Trophoblast cell (in vitro differentiated cells and primary cell): ENCODE measurements around the gene PCSK6. TPM values are rescaled to one million over a fixed set of nuclear protein-coding genes. Genes with fewer than 3 reads are reported as not detected.

ENCODE experiments used
- DNase-seq, 2 donors: peaks; one replicate each; pipeline ENCODE4 v3.0.0-alpha.2; 2016
- H2AFZ ChIP-seq: 2 replicates; pipeline ENCODE4 v1.6.1; 2013; ENCODE audit warnings: low read length, moderate library complexity, mild to moderate bottlenecking; ENCODE audit not compliant: insufficient read depth, poor library complexity
- H2AK5ac ChIP-seq: 2 replicates; pipeline ENCODE4 v1.6.1; 2013; ENCODE audit warnings: mild to moderate bottlenecking, low read length
- H2BK120ac ChIP-seq: 2 replicates; pipeline ENCODE4 v1.6.1; 2013; ENCODE audit warnings: low read length, mild to moderate bottlenecking, moderate library complexity; ENCODE audit not compliant: insufficient read depth, poor library complexity
- H2BK12ac ChIP-seq: 2 replicates; pipeline ENCODE4 v1.6.1; 2013; ENCODE audit warnings: mild to moderate bottlenecking, low read length, moderate library complexity
- H2BK5ac ChIP-seq: 2 replicates; pipeline ENCODE4 v1.6.1; 2013; ENCODE audit warnings: low read length, low read depth, moderate library complexity, mild to moderate bottlenecking; ENCODE audit not compliant: poor library complexity
- H3K14ac ChIP-seq: 2 replicates; pipeline ENCODE4 v1.6.1; 2013; ENCODE audit warnings: mild to moderate bottlenecking, low read length
- H3K18ac ChIP-seq: 2 replicates; pipeline ENCODE4 v1.6.1; 2013; ENCODE audit warnings: mild to moderate bottlenecking, low read length
- H3K23ac ChIP-seq: 2 replicates; pipeline ENCODE4 v1.6.1; 2013; ENCODE audit warnings: low read length
- H3K27ac ChIP-seq: 2 replicates; pipeline ENCODE4 v1.5.1; 2013; ENCODE audit warnings: low read depth, mild to moderate bottlenecking, inconsistent platforms, low read length, moderate library complexity
- H3K27me3 ChIP-seq: 2 replicates; pipeline ENCODE4 v1.6.1; 2013; ENCODE audit warnings: inconsistent platforms, mild to moderate bottlenecking, low read length, moderate library complexity; ENCODE audit not compliant: insufficient read depth
- H3K36me3 ChIP-seq, 2 experiments: 1 replicate in 1 of 2; 2 replicates in 1 of 2; pipeline ENCODE4 v1.6.1; 2013; ENCODE audit warnings: low read length in 2 of 2, mild to moderate bottlenecking in 2 of 2, moderate library complexity in 1 of 2; ENCODE audit not compliant: insufficient read depth in 2 of 2, control insufficient read depth in 1 of 2
- H3K4ac ChIP-seq: 2 replicates; pipeline ENCODE4 v1.6.1; 2013; ENCODE audit warnings: low read depth, mild to moderate bottlenecking, low read length, moderate library complexity
- H3K4me1 ChIP-seq, 2 experiments: 1 replicate in 1 of 2; 2 replicates in 1 of 2; pipeline ENCODE4 v1.6.1; 2013; ENCODE audit warnings: low read length in 2 of 2, mild to moderate bottlenecking in 2 of 2, moderate library complexity in 1 of 2; ENCODE audit not compliant: insufficient read depth in 2 of 2, control insufficient read depth in 1 of 2
- H3K4me2 ChIP-seq: 2 replicates; pipeline ENCODE4 v1.6.1; 2013; ENCODE audit warnings: inconsistent platforms, mild to moderate bottlenecking, low read length, moderate library complexity
- H3K4me3 ChIP-seq: 2 replicates; pipeline ENCODE4 v1.5.1; 2013; ENCODE audit warnings: mild to moderate bottlenecking, low read depth, low read length, inconsistent platforms
- H3K79me1 ChIP-seq: one replicate; pipeline ENCODE4 v1.6.1; 2013; ENCODE audit warnings: low read length
- H3K79me2 ChIP-seq: 2 replicates; pipeline ENCODE4 v1.6.1; 2013; ENCODE audit warnings: low read length, mild to moderate bottlenecking; ENCODE audit not compliant: control insufficient read depth, insufficient read depth, poor library complexity
- H3K9ac ChIP-seq: 2 replicates; pipeline ENCODE4 v1.6.1; 2013; ENCODE audit warnings: mild to moderate bottlenecking, low read length
- H3K9me3 ChIP-seq: 2 replicates; pipeline ENCODE4 v1.6.1; 2013; ENCODE audit warnings: low read depth, mild to moderate bottlenecking, control low read depth, inconsistent platforms, low read length; ENCODE audit not compliant: insufficient read depth
- H4K12ac ChIP-seq: 2 replicates; pipeline ENCODE4 v1.6.1; 2013; ENCODE audit warnings: low read depth, mild to moderate bottlenecking, low read length, moderate library complexity
- H4K8ac ChIP-seq: 2 replicates; pipeline ENCODE4 v1.6.1; 2013; ENCODE audit warnings: low read depth, mild to moderate bottlenecking, low read length, moderate library complexity
- H4K91ac ChIP-seq: one replicate; pipeline ENCODE4 v1.6.1; 2013; ENCODE audit warnings: low read depth, mild to moderate bottlenecking, low read length, moderate library complexity
- WGBS: extraction: QIAGEN DNeasy Blood & Tissue Kit; methylation state at CpG from one replicate; pipeline ENCODE4 v1.1.7; 2013; ENCODE audit warnings: missing lambda C conversion rate; ENCODE audit not compliant: insufficient read length, insufficient coverage; ENCODE audit errors: extremely low coverage; 5-methylcytosine and 5-hydroxymethylcytosine counted together
- polyA plus RNA-seq: library from polyadenylated mRNA; stranded (reverse); fragments of 200-250 nt; gene quantifications from 2 replicates; pipeline ENCODE4 v1.2.3, GENCODE V29; 2013

PCSK6 gene
- polyA plus RNA-seq, result 9.3 and 10.2 TPM in 2 replicates

DNA sequence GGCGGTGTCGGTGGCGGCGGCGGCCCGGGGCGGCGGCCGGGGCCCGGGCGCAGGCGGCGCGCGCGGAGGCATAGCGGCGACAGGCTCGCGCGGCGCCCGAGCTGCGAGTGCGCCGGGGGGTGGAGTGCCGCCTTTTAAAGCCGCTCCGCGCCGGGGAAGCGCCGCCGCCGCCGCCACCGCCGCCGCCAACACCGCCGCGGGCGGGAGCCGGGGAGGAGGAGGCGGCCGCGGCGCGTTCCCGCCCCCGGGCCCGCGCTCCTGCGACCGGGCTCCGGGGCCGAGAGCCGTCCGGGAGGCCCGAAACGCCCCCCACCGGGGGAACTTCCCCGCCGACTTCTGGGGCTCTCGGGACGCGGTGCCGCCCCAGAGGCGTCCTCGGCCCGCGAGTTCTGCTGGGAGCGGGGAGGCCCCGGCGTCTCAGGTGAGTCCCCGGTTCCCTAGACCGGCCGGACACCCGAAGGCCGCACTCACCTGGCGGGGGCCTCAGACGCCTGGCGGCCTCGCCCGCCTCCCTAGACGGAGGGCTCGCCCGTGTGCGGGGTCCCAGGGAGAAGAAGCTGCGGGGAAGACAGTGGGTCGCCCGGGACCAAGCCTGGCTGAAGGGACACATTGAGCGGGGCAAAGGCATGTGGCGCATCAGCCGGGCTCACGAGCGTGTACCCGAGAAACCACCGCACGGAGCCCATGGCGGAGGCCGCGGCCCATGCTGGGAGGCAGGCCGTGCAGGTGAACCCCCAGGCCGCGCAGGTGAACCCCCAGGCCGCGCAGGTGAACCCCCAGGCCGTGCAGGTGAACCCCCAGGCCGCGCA lies at the start of gene PCSK6:
PCSK6 (minus strand) TSS at position 109 of the 809 bp plus-strand sequence; CDS start at position 72, 37 bp downstream.
- Histone ChIP-seq H2AK5ac (no peak within 1 kb of the TSS), H3K23ac (no peak within 1 kb of the TSS), H3K4ac (no peak within 1 kb of the TSS), H2BK120ac (peak within 1 kb of the TSS; percentile 40), H2AFZ (peak within 1 kb of the TSS; percentile 47), H3K79me1 (peaks cover 2% of the 10 kb centered on the region), H3K36me3 (no peaks in the 10 kb centered on the region), H4K8ac (peak within 1 kb of the TSS; percentile 60), H3K9ac (no peak within 1 kb of the TSS), H3K79me2 (no peaks in the 10 kb centered on the region), H3K27me3 (peaks cover 8% of the 10 kb centered on the region), H3K27ac (no peak within 1 kb of the TSS), H2BK5ac (no peak within 1 kb of the TSS), H3K4me3 (peak within 1 kb of the TSS; percentile 71), H4K91ac (peak within 1 kb of the TSS; percentile 61), H2BK12ac (peak within 1 kb of the TSS; percentile 45), H3K14ac (peak within 1 kb of the TSS; percentile 62), H3K18ac (no peak within 1 kb of the TSS), H3K4me2 (peak within 1 kb of the TSS; percentile 83), H3K4me1 (peaks cover 3 to 4% of the 10 kb centered on the region in 2 experiments), H3K9me3 (peaks cover 10% of the 10 kb centered on the region), H4K12ac (peak within 1 kb of the TSS; percentile 55)
- WGBS, result no CpG with 5 or more reads among the region's 111 CpGs
- DNase-seq, result peak; percentile 20 to 64

DNA sequence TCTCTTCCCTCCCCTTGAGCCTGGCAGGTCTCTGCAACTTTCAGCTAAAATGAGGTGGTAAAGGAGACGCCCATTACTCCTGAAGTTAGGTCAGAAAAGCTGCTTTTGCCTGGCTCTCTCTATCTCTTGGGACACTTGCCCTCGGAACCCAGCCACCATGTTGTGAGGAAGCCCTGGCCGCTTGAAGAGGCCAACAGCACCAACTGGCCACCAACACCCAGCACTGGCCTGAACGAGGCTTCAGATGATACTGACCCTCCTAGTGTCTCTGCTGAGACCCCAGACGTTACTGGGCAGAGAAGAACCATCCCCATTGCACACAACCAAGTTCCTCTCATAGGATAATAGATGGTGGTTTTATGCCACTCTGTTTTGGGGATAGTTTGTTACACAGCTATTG lies 49.5 kb upstream of the PCSK6 start:
- H3K9ac ChIP-seq, result no peak overlapping the region
- H3K4ac ChIP-seq, result no peak overlapping the region
- no peak overlapping the region for H3K23ac ChIP-seq
- no peak overlapping the region for H4K8ac ChIP-seq
- H2BK5ac ChIP-seq, result no peak overlapping the region
- peaks cover 6% of the 10 kb centered on the region for H3K9me3 ChIP-seq
- no peak overlapping the region for H2AK5ac ChIP-seq
- H3K4me2 ChIP-seq, result no peak overlapping the region
- H3K14ac ChIP-seq, result no peak overlapping the region
- H3K18ac ChIP-seq, result no peak overlapping the region
- H3K4me1 ChIP-seq, result peaks cover 5 to 6% of the 10 kb centered on the region in 2 experiments
- no peak overlapping the region for H2BK120ac ChIP-seq
- H3K79me2 ChIP-seq, result no peaks in the 10 kb centered on the region
- H2AFZ ChIP-seq, result no peak overlapping the region
- no peak overlapping the region for H3K27ac ChIP-seq
- H4K12ac ChIP-seq, result no peak overlapping the region
- DNase-seq, result no peak
- no peaks in the 10 kb centered on the region for H3K36me3 ChIP-seq
- no peak overlapping the region for H3K4me3 ChIP-seq
- H4K91ac ChIP-seq, result no peak overlapping the region
- H3K27me3 ChIP-seq, result no peaks in the 10 kb centered on the region
- no CpG with 5 or more reads among the region's 5 CpGs for WGBS
- peaks cover 1% of the 10 kb centered on the region for H3K79me1 ChIP-seq
- no peak overlapping the region for H2BK12ac ChIP-seq

DNA sequence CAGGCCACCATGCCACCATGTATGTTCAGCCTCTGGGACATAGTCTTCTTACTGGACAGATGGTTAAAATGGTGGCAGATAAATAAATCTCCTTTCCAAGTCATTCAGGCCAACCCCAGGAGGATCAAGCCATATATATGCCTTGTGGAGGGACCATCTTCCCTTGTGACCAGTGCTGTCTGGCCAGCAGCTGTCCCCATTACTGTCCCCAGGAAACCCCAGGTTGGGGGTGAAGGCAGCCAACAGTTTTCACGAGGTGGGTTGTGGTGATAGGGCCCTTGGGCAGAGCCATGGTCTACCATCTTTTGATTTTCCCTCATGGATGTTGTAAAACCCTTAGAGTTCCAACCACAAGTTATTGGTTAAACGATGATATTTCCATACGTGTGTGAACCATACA lies 48.7 kb upstream of the PCSK6 start:
- H3K27me3 ChIP-seq, result no peaks in the 10 kb centered on the region
- peaks cover 6% of the 10 kb centered on the region for H3K9me3 ChIP-seq
- H3K9ac ChIP-seq, result no peak overlapping the region
- no peak overlapping the region for H2BK12ac ChIP-seq
- peaks cover 5 to 6% of the 10 kb centered on the region in 2 experiments for H3K4me1 ChIP-seq
- H3K23ac ChIP-seq, result no peak overlapping the region
- no peak for DNase-seq
- peaks cover 1% of the 10 kb centered on the region for H3K79me1 ChIP-seq
- no peak overlapping the region for H3K4me3 ChIP-seq
- no peak overlapping the region for H4K12ac ChIP-seq
- no peak overlapping the region for H3K27ac ChIP-seq
- no peak overlapping the region for H2BK120ac ChIP-seq
- no peak overlapping the region for H2AFZ ChIP-seq
- H3K4me2 ChIP-seq, result no peak overlapping the region
- H3K18ac ChIP-seq, result no peak overlapping the region
- H3K36me3 ChIP-seq, result no peaks in the 10 kb centered on the region
- H4K8ac ChIP-seq, result no peak overlapping the region
- H3K4ac ChIP-seq, result no peak overlapping the region
- no peak overlapping the region for H4K91ac ChIP-seq
- WGBS, result no CpG with 5 or more reads among the region's 3 CpGs
- H2AK5ac ChIP-seq, result no peak overlapping the region
- no peak overlapping the region for H2BK5ac ChIP-seq
- no peaks in the 10 kb centered on the region for H3K79me2 ChIP-seq
- H3K14ac ChIP-seq, result no peak overlapping the region

DNA sequence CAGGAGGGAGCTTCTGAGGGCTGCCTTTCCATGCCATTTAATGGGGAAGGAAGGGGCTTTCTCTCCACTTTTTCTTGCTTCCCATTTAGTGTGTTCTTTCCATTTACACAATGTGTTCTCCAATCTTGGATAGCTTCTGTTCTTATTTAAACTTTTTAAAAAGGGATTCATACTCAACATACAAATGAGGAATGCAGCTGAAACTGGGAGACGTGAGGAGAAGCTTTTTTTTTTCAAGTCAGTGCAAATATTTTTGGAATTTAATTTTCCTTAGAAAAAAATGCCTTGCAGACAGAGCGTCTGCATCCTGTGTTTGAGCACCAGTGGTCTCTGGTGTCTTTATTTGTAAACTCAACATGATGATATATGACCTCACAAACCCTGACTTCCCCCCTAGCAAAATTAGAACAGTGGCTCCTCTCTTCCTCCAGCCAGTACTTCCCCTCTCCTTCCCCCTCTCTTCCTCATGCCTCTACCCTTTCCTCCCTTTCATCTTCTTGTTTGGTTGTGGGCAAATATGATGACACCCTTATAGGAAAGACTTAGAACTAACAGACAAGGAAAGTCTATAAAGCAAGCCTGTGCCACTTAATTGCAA lies 48.1 kb upstream of the PCSK6 start:
- no peak overlapping the region for H3K4me3 ChIP-seq
- H3K23ac ChIP-seq, result no peak overlapping the region
- H3K9ac ChIP-seq, result no peak overlapping the region
- no peak overlapping the region for H3K27ac ChIP-seq
- H3K27me3 ChIP-seq, result no peaks in the 10 kb centered on the region
- no peak overlapping the region for H4K8ac ChIP-seq
- no peak overlapping the region for H2BK5ac ChIP-seq
- H3K4me2 ChIP-seq, result no peak overlapping the region
- no peak overlapping the region for H3K4ac ChIP-seq
- no CpG with 5 or more reads among the region's 2 CpGs for WGBS
- H2BK12ac ChIP-seq, result no peak overlapping the region
- H4K91ac ChIP-seq, result peak overlapping the region; percentile 3
- H2AFZ ChIP-seq, result no peak overlapping the region
- peaks cover 1% of the 10 kb centered on the region for H3K79me1 ChIP-seq
- H3K36me3 ChIP-seq, result no peaks in the 10 kb centered on the region
- no peak overlapping the region for H4K12ac ChIP-seq
- H3K4me1 ChIP-seq, result peaks cover 5 to 6% of the 10 kb centered on the region in 2 experiments
- DNase-seq, result no peak
- no peak overlapping the region for H2BK120ac ChIP-seq
- H3K18ac ChIP-seq, result no peak overlapping the region
- H3K9me3 ChIP-seq, result peaks cover 3% of the 10 kb centered on the region
- H3K79me2 ChIP-seq, result no peaks in the 10 kb centered on the region
- no peak overlapping the region for H3K14ac ChIP-seq
- no peak overlapping the region for H2AK5ac ChIP-seq
